Head of caudate nucleus (tissue), 42 donors: Measurements from ENCODE around the gene UBE2E2.

Experiments
- DNase-seq, 42 donors: peaks; one replicate each; pipeline versions ENCODE4 v3.0.0 to v3.0.0-alpha.2; 2020 to 2021; ENCODE audit warnings: mixed read lengths in 7 of 42
- intact Hi-C: fragments of 100-400 bp; cut with DNase I; formaldehyde crosslinking; loops from one replicate; pipeline ENCODE4 v1.15.0; 2022

The UBE2E2 gene

GRCh38 chr3:23580096-23580713 lies 377.1 kb downstream of the UBE2E2 start:
- no peak for DNase-seq
- intact Hi-C loops, result no loop called here

- intact Hi-C loops, result no loop called here
These were observed 381.0 kb downstream of the UBE2E2 start for GRCh38 chr3:23583980-23584740.

GRCh38 chr3:23587513-23587912 lies 384.4 kb downstream of the UBE2E2 start:
- intact Hi-C loops, result no loop called here
- no peak for DNase-seq

More at GRCh38 chr3:23583980-23584740, 381.0 kb downstream of the UBE2E2 start:
- DNase-seq, result no peak

GRCh38 chr3:23588547-23588946 lies 385.4 kb downstream of the UBE2E2 start:
- intact Hi-C loops, result no loop called here
- no peak for DNase-seq

- intact Hi-C loops, result no loop called here
- no peak for DNase-seq
These were observed 386.5 kb downstream of the UBE2E2 start for GRCh38 chr3:23589602-23590001.

GRCh38 chr3:23590424-23591273 lies 387.5 kb downstream of the UBE2E2 start:
- DNase-seq, result no peak
- intact Hi-C loops, result no loop called here

- intact Hi-C loops, result no loop called here
- no peak for DNase-seq
These were observed 388.2 kb downstream of the UBE2E2 start for GRCh38 chr3:23591374-23591773.

GRCh38 chr3:23592961-23593931 lies 390.1 kb downstream of the UBE2E2 start:
- intact Hi-C loops, result no loop called here
- DNase-seq, result no peak

GRCh38 chr3:23594066-23594465 lies 390.9 kb downstream of the UBE2E2 start:
- DNase-seq, result no peak
- intact Hi-C loops, result no loop called here

- no peak for DNase-seq
- intact Hi-C loops, result no loop called here
These were observed 392.0 kb downstream of the UBE2E2 start for GRCh38 chr3:23594894-23595670.

GRCh38 chr3:23595851-23596250 lies 392.7 kb downstream of the UBE2E2 start:
- DNase-seq, result no peak
- intact Hi-C loops, result no loop called here

- intact Hi-C loops, result no loop called here
- DNase-seq, result no peak
These were observed 397.2 kb downstream of the UBE2E2 start for GRCh38 chr3:23600167-23600871.

- no peak for DNase-seq
- intact Hi-C loops, result no loop called here
These were observed 398.1 kb downstream of the UBE2E2 start for GRCh38 chr3:23601091-23601822.

GRCh38 chr3:23602971-23603370 lies 399.8 kb downstream of the UBE2E2 start:
- DNase-seq, result no peak
- intact Hi-C loops, result no loop called here

- no peak for DNase-seq
- intact Hi-C loops, result no loop called here
These were observed 404.2 kb downstream of the UBE2E2 start for GRCh38 chr3:23607184-23607847.

- intact Hi-C loops, result no loop called here
These were observed 405.5 kb downstream of the UBE2E2 start for GRCh38 chr3:23608650-23609049.

More at GRCh38 chr3:23608650-23609049, 405.5 kb downstream of the UBE2E2 start:
- DNase-seq, result no peak
